ENCODE results near the gene C2CD4A. TPM values are rescaled to one million over a fixed set of nuclear protein-coding genes. Genes with fewer than 3 reads are reported as not detected.
A peak's percentile ranks its signal among the peaks of the same experiment; 100 is the strongest.

C2CD4A gene
- total and polyA plus RNA-seq, 8 donors, result 1.2 to 16.1 (median 2.7) TPM

DNA sequence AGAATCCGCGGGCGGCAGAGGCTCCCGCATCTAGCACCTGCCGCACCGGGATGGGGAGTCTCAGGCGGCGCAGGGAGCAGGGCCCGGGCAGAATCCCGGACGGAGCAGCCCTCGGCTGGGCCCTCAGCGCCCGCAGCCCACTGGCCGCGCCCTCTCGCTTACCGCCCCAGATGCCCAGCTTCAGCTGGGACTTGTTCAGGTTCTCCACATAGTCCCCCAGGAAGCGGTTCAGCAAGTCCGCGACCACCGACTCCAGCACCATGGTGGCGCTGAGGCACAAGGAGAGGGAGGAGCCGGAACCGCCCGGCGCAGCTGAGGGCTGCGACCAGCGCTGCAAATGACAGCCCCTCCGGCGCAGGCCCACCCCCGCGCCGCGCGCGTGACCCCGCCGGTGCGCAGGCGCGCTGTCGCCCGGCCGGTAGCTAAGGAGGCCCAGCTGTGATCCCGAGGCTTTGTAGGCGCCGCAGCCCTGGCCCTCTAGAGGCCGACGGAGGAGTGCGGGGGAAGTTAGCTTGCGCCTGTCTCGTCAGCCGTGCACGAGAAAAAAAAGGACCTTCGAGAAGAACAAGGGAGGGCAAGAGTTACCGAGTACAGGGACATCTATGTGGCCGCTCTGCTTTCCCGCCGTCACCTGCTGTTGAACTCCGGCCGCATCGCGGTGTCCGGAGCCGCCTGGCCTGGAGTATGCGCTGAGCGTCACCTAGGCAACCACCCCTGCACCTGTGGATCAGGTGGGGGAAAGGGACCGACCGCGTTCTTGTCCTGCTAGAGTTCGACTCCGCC, 6.5 kb upstream of the C2CD4A start, which contains the start of gene VPS13C:
Gene VPS13C, minus strand, starts transcription at position 335 of the 783 bp plus-strand sequence. Its CDS starts 73 bp downstream, at position 262.
- DNase-seq (peak; percentile 91 to 96 (median 94)), FAIRE-seq (no peak), ATAC-seq (peak; percentile 89 to 96 (median 94))
- Histone ChIP-seq H3K27ac (peak within 1 kb of the TSS; percentile 88 to 96 (median 94)), H3K4me1 (peaks cover 18 to 28% (median 21%) of the 10 kb centered on the region in 3 donors), H3K9me3 (no peaks in the 10 kb centered on the region), H3K27me3 (no peaks in the 10 kb centered on the region), H3K36me3 (no peaks in the 10 kb centered on the region), H3K4me3 (peak within 1 kb of the TSS; percentile 90 to 97 (median 92))
- intact Hi-C loops (cut with DNase I), result no loop called here
- peak; percentile 58 to 80 (median 74) for TF ChIP-seq CTCF (IDR thresholded peaks at IDR 0.05)
- WGBS, 2 donors, result 0% methylated on average over 61 to 73 of the region's 73 CpGs

GRCh38 chr15:62060896-62061280, 5.9 kb upstream of the C2CD4A start:
- peak overlapping the region; percentile 90 to 97 (median 92) for H3K4me3 ChIP-seq
- ATAC-seq, result peak in 1 of 4 donors; percentile 2
- H3K27me3 ChIP-seq, result no peaks in the 10 kb centered on the region
- no peaks in the 10 kb centered on the region for H3K9me3 ChIP-seq
- TF ChIP-seq CTCF (IDR thresholded peaks at IDR 0.05), result no peak
- no peaks in the 10 kb centered on the region for H3K36me3 ChIP-seq
- DNase-seq, result no peak
- peaks cover 18 to 29% (median 23%) of the 10 kb centered on the region in 3 donors for H3K4me1 ChIP-seq
- 12 to 16% methylated on average over 12 of the region's 12 CpGs for WGBS, 2 donors
- intact Hi-C loops (cut with DNase I), result no loop called here
- FAIRE-seq, result no peak
- peak overlapping the region; percentile 88 to 96 (median 94) for H3K27ac ChIP-seq

DNA sequence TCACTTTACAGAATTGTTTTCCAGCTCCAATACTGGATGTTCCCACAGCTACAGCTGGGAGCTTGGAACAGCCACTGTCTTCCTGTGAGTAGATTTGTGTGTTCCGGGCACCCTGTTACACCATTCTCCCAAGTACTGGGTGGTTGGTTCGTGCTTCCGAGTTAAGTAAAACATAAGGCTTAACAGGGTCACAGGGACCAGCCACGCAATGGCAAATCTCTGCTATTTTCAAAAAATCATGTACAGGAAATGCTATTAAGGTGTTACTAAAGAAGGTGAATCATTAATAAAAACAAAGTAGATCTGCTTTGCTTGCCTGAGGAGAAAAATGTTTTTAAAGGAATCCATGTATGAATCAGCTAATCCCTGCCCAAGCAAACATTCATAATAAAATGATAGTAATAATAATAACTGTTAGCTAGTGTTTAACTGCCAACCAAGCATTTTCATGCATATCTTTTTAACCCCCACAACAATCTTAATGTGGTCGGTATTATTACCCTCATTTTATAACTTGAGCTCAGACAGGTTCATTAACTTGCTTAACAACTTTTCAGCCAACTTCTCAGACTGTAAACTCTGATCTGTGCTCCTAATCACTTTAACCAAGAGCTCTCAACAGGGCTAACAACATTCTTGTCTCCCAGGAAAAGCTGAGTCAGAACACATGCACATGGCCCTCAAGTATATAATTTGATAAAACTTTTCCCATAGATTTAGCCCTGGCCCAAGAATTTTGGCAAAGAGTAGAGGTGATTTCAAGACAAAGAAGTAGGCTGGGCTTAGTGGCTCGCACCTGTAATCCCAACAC, 2.7 kb upstream of the C2CD4A start:
- intact Hi-C loops (cut with DNase I), result no loop called here
- H3K27me3 ChIP-seq, result no peaks in the 10 kb centered on the region
- H3K4me3 ChIP-seq, result no peak overlapping the region
- peak overlapping the region in 3 of 4 donors; percentile 11 to 65 (median 55) for H3K27ac ChIP-seq
- no peak for TF ChIP-seq CTCF (IDR thresholded peaks at IDR 0.05)
- H3K4me1 ChIP-seq, result peaks cover 15 to 23% (median 16%) of the 10 kb centered on the region in 3 donors
- ATAC-seq (peak in 1 of 4 donors; percentile 7), DNase-seq (peak in 1 of 6 donors; percentile 41), FAIRE-seq (no peak)
- 20% methylated on average over 6 of the region's 6 CpGs for WGBS, 2 donors
- no peaks in the 10 kb centered on the region for H3K9me3 ChIP-seq
- no peaks in the 10 kb centered on the region for H3K36me3 ChIP-seq

GRCh38 chr15:62067448-62068044, 769 bp downstream of the C2CD4A start:
- no peaks in the 10 kb centered on the region for H3K27me3 ChIP-seq
- H3K27ac ChIP-seq, result peak overlapping the region; percentile 8 to 88 (median 60)
- TF ChIP-seq CTCF (IDR thresholded peaks at IDR 0.05), result no peak
- peak; percentile 28 to 58 (median 53) for ATAC-seq
- H3K36me3 ChIP-seq, result no peaks in the 10 kb centered on the region
- H3K4me3 ChIP-seq, result peak overlapping the region; percentile 31 to 62 (median 48)
- peaks cover 16 to 20% (median 18%) of the 10 kb centered on the region in 3 donors for H3K4me1 ChIP-seq
- intact Hi-C loops (cut with DNase I), result no loop called here
- peak; percentile 37 to 84 (median 60) for DNase-seq
- WGBS, 2 donors, result 0 to 2% methylated on average over 19 to 62 of the region's 62 CpGs
- no peaks in the 10 kb centered on the region for H3K9me3 ChIP-seq
- no peak for FAIRE-seq

Measured in pancreas (tissue), 10 donors.